Measurements from ENCODE around the gene SERINC3. TPM values are rescaled to one million over a fixed set of nuclear protein-coding genes. Genes with fewer than 3 reads are reported as not detected.

SERINC3 gene
- total and polyA plus RNA-seq, 2 experiments from 2014 or later, result 18.1 to 33.0 TPM

DNA sequence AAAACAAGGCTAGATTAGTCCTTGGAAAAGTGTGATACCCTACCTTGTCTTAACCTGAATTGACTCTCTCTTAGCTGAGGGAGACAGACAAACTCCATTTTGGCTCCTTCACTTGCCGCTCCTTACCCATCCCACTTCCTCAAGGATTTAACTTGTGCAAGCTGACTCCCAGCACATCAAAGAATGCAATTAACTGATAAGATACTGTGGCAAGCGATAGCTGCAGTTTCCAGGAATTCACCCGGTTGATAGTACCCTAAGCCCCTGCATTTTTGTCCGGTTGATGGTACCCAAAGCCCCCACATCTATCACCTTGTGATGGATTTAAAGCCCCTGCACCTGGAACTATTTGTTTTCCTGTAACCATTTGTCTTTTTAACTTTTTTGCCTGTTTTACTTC is 1.9 kb upstream of the SERINC3 start:
- ATAC-seq (no peak), DNase-seq (ENCODE audit: low spot score) (no peak)
- peaks cover 28% of the 10 kb centered on the region for H3K4me1 Mint-ChIP-seq
- Histone ChIP-seq H3K4me3 (no peak overlapping the region), H4K20me1 (replicated peaks; ENCODE audit: insufficient read depth) (peaks cover 10% of the 10 kb centered on the region), H3K9me2 (ENCODE audit: insufficient read depth) (no peaks in the 10 kb centered on the region), H3K27ac (ENCODE audit: low read depth) (no peak overlapping the region), H2AFZ (peak overlapping the region; percentile 69), H3K36me3 (ENCODE audit: insufficient read depth) (no peaks in the 10 kb centered on the region), H3K79me2 (replicated peaks; ENCODE audit: insufficient read depth) (peaks cover 27% of the 10 kb centered on the region), H3K27me3 (ENCODE audit: insufficient read depth) (no peaks in the 10 kb centered on the region), H3F3A (replicated peaks; ENCODE audit: low read depth) (no peaks in the 10 kb centered on the region), H3K4me2 (0 out of 2 replicates have a peak overlapping the region, but pooled peaks have one; percentile 31), H3K4me1 (ENCODE audit: insufficient read depth) (peaks cover 42% of the 10 kb centered on the region)
- H3K27me3 Mint-ChIP-seq (ENCODE audit: insufficient read depth, low read depth, poor library complexity), result peaks cover 2% of the 10 kb centered on the region
- no peak overlapping the region for H3K4me3 Mint-ChIP-seq
- H3K9me3 Mint-ChIP-seq, result no peaks in the 10 kb centered on the region
- TF ChIP-seq STAT1 (IDR thresholded peaks at IDR 0.05; ENCODE audit: unreplicated experiment), result no peak
- no peak overlapping the region for H3K27ac Mint-ChIP-seq
- no peaks in the 10 kb centered on the region; the same call in 2 of the 3 replicates for H3K36me3 Mint-ChIP-seq (ENCODE audit: low read depth)

DNA sequence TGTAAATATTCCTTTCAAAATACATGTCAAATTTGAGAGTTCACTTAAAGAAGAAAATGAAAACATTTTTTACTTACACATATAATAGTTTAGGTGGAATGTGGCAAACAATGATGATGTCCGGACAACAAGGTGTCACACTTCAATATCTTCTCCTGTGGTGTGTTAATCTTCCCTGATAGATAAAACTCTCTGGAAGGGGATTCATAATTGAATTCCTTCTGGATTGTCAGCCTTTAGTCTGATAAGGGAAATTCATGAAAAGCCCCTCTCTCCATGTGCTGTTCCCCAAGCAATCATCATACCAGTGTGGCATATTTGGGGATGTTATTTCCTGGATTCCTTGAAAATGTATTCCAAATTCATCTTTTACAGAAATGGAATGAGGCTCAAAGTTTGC is 971 bp upstream of the SERINC3 start:
- peaks cover 27% of the 10 kb centered on the region for H3K4me1 Mint-ChIP-seq
- H3K4me3 Mint-ChIP-seq, result peak overlapping the region; percentile 83
- Histone ChIP-seq H3K9me2 (ENCODE audit: insufficient read depth) (no peaks in the 10 kb centered on the region), H4K20me1 (replicated peaks; ENCODE audit: insufficient read depth) (peaks cover 10% of the 10 kb centered on the region), H3K4me1 (ENCODE audit: insufficient read depth) (peaks cover 42% of the 10 kb centered on the region), H3K4me3 (no peak overlapping the region), H2AFZ (peak overlapping the region; percentile 69; the same call in 1 of the 2 replicates), H3K36me3 (ENCODE audit: insufficient read depth) (no peaks in the 10 kb centered on the region), H3K27ac (ENCODE audit: low read depth) (no peak overlapping the region), H3K79me2 (replicated peaks; ENCODE audit: insufficient read depth) (peaks cover 36% of the 10 kb centered on the region), H3F3A (replicated peaks; ENCODE audit: low read depth) (no peaks in the 10 kb centered on the region), H3K4me2 (no peak overlapping the region), H3K27me3 (ENCODE audit: insufficient read depth) (no peaks in the 10 kb centered on the region)
- ATAC-seq (no peak), DNase-seq (ENCODE audit: low spot score) (no peak)
- no peaks in the 10 kb centered on the region for H3K27me3 Mint-ChIP-seq (ENCODE audit: insufficient read depth, low read depth, poor library complexity)
- peak overlapping the region; percentile 71; the same call in 1 of the 2 replicates for H3K27ac Mint-ChIP-seq
- no peaks in the 10 kb centered on the region; the same call in 2 of the 3 replicates for H3K36me3 Mint-ChIP-seq (ENCODE audit: low read depth)
- H3K9me3 Mint-ChIP-seq, result no peaks in the 10 kb centered on the region
- TF ChIP-seq CREB1 (CRISPR knock-in tag; IDR thresholded peaks at IDR 0.05; ENCODE audit: low read depth) (no peak), ZNF114 (CRISPR knock-in tag; IDR thresholded peaks at IDR 0.05) (no peak), JUNB (IDR thresholded peaks at IDR 0.05; ENCODE audit: unreplicated experiment) (no peak), STAT1 (IDR thresholded peaks at IDR 0.05; ENCODE audit: unreplicated experiment) (no peak), NANOG (IDR thresholded peaks at IDR 0.05; ENCODE audit: borderline replicate concordance) (no peak), EZH2phosphoT487 (IDR thresholded peaks at IDR 0.05; ENCODE audit: unreplicated experiment) (no peak)
- TF ChIP-seq, protein P1, sequence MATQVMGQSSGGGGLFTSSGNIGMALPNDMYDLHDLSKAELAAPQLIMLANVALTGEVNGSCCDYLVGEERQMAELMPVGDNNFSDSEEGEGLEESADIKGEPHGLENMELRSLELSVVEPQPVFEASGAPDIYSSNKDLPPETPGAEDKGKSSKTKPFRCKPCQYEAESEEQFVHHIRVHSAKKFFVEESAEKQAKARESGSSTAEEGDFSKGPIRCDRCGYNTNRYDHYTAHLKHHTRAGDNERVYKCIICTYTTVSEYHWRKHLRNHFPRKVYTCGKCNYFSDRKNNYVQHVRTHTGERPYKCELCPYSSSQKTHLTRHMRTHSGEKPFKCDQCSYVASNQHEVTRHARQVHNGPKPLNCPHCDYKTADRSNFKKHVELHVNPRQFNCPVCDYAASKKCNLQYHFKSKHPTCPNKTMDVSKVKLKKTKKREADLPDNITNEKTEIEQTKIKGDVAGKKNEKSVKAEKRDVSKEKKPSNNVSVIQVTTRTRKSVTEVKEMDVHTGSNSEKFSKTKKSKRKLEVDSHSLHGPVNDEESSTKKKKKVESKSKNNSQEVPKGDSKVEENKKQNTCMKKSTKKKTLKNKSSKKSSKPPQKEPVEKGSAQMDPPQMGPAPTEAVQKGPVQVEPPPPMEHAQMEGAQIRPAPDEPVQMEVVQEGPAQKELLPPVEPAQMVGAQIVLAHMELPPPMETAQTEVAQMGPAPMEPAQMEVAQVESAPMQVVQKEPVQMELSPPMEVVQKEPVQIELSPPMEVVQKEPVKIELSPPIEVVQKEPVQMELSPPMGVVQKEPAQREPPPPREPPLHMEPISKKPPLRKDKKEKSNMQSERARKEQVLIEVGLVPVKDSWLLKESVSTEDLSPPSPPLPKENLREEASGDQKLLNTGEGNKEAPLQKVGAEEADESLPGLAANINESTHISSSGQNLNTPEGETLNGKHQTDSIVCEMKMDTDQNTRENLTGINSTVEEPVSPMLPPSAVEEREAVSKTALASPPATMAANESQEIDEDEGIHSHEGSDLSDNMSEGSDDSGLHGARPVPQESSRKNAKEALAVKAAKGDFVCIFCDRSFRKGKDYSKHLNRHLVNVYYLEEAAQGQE (IDR thresholded peaks at IDR 0.05; ENCODE audit: unreplicated experiment), result no peak
- TF ChIP-seq, protein P2, sequence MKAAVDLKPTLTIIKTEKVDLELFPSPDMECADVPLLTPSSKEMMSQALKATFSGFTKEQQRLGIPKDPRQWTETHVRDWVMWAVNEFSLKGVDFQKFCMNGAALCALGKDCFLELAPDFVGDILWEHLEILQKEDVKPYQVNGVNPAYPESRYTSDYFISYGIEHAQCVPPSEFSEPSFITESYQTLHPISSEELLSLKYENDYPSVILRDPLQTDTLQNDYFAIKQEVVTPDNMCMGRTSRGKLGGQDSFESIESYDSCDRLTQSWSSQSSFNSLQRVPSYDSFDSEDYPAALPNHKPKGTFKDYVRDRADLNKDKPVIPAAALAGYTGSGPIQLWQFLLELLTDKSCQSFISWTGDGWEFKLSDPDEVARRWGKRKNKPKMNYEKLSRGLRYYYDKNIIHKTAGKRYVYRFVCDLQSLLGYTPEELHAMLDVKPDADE (IDR thresholded peaks at IDR 0.05), result no peak
- TF ChIP-seq, protein P3, sequence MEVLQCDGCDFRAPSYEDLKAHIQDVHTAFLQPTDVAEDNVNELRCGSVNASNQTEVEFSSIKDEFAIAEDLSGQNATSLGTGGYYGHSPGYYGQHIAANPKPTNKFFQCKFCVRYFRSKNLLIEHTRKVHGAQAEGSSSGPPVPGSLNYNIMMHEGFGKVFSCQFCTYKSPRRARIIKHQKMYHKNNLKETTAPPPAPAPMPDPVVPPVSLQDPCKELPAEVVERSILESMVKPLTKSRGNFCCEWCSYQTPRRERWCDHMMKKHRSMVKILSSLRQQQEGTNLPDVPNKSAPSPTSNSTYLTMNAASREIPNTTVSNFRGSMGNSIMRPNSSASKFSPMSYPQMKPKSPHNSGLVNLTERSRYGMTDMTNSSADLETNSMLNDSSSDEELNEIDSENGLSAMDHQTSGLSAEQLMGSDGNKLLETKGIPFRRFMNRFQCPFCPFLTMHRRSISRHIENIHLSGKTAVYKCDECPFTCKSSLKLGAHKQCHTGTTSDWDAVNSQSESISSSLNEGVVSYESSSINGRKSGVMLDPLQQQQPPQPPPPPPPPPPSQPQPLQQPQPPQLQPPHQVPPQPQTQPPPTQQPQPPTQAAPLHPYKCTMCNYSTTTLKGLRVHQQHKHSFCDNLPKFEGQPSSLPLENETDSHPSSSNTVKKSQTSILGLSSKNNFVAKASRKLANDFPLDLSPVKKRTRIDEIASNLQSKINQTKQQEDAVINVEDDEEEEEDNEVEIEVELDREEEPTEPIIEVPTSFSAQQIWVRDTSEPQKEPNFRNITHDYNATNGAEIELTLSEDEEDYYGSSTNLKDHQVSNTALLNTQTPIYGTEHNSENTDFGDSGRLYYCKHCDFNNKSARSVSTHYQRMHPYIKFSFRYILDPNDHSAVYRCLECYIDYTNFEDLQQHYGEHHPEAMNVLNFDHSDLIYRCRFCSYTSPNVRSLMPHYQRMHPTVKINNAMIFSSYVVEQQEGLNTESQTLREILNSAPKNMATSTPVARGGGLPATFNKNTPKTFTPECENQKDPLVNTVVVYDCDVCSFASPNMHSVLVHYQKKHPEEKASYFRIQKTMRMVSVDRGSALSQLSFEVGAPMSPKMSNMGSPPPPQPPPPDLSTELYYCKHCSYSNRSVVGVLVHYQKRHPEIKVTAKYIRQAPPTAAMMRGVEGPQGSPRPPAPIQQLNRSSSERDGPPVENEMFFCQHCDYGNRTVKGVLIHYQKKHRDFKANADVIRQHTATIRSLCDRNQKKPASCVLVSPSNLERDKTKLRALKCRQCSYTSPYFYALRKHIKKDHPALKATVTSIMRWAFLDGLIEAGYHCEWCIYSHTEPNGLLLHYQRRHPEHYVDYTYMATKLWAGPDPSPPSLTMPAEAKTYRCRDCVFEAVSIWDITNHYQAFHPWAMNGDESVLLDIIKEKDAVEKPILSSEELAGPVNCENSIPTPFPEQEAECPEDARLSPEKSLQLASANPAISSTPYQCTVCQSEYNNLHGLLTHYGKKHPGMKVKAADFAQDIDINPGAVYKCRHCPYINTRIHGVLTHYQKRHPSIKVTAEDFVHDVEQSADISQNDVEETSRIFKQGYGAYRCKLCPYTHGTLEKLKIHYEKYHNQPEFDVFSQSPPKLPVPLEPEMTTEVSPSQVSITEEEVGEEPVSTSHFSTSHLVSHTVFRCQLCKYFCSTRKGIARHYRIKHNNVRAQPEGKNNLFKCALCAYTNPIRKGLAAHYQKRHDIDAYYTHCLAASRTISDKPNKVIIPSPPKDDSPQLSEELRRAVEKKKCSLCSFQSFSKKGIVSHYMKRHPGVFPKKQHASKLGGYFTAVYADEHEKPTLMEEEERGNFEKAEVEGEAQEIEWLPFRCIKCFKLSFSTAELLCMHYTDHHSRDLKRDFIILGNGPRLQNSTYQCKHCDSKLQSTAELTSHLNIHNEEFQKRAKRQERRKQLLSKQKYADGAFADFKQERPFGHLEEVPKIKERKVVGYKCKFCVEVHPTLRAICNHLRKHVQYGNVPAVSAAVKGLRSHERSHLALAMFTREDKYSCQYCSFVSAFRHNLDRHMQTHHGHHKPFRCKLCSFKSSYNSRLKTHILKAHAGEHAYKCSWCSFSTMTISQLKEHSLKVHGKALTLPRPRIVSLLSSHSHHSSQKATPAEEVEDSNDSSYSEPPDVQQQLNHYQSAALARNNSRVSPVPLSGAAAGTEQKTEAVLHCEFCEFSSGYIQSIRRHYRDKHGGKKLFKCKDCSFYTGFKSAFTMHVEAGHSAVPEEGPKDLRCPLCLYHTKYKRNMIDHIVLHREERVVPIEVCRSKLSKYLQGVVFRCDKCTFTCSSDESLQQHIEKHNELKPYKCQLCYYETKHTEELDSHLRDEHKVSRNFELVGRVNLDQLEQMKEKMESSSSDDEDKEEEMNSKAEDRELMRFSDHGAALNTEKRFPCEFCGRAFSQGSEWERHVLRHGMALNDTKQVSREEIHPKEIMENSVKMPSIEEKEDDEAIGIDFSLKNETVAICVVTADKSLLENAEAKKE (CRISPR knock-in tag; IDR thresholded peaks at IDR 0.05), result no peak

Data from GM23338 (cell line).